ENCODE data around the gene DYNLL1.
"Not testable (repeated sequence)": the region's sequence is repeated elsewhere in the genome, so short reads cannot be mapped to it uniquely, and the experiment has no call there.

DYNLL1 gene

DNA sequence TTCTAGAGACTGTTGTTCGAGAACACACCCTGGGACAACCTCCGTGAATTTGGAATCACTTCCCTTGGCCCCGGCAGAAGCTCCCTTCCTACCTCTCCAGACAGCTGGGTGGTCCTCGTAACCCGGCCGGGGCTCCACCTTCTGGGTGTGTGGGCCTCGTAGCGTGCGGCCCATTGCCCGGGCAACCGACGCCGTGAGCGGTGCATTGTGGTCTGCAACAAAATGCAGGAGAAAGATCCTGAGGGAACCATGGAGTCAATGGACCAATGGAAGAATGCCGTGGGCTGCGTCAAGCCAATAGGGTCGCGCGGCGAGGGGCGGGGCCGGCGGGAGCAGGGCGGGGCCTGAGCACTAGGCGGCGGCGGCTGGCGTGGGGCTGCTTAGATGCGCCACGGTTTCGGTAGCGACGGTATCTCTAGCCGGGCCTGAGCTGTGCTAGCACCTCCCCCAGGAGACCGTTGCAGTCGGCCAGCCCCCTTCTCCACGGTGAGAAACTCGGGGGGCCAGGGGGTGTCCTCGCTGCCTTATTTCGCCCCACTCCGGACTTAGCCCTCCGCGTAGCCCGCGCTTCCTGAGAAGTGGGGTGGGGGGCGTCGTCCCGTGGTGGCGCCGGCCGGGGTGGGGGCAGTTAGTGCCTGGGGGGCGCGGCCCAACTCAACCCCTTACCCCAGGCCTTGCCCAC, at the start of gene DYNLL1:
Gene DYNLL1 (plus strand): TSS at position 383 of the 682 bp plus-strand sequence. CDS start 309 bp downstream, outside the sequence.
- H3K9me3 ChIP-seq (ENCODE audit: severe bottlenecking) = no peaks in the 10 kb centered on the region
- H3K27me3 ChIP-seq (ENCODE audit: insufficient read depth, low read depth, severe bottlenecking) = no peaks in the 10 kb centered on the region
- peak within 1 kb of the TSS; percentile 70 for H3K27ac ChIP-seq
- peak within 1 kb of the TSS; percentile 64 for H3K4me3 ChIP-seq (ENCODE audit: low read depth, low read length)
- peak; percentile 96 for DNase-seq
- H3K36me3 ChIP-seq = peaks cover 42% of the 10 kb centered on the region
- TF ChIP-seq, protein P1, sequence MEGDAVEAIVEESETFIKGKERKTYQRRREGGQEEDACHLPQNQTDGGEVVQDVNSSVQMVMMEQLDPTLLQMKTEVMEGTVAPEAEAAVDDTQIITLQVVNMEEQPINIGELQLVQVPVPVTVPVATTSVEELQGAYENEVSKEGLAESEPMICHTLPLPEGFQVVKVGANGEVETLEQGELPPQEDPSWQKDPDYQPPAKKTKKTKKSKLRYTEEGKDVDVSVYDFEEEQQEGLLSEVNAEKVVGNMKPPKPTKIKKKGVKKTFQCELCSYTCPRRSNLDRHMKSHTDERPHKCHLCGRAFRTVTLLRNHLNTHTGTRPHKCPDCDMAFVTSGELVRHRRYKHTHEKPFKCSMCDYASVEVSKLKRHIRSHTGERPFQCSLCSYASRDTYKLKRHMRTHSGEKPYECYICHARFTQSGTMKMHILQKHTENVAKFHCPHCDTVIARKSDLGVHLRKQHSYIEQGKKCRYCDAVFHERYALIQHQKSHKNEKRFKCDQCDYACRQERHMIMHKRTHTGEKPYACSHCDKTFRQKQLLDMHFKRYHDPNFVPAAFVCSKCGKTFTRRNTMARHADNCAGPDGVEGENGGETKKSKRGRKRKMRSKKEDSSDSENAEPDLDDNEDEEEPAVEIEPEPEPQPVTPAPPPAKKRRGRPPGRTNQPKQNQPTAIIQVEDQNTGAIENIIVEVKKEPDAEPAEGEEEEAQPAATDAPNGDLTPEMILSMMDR (IDR thresholded peaks at IDR 0.05; ENCODE audit: low read depth, low read length) = no peak

- Histone ChIP-seq H3K4me3 (ENCODE audit: low read depth, low read length) (peak overlapping the region; percentile 77), H3K36me3 (peaks cover 71% of the 10 kb centered on the region), H3K27ac (peak overlapping the region; percentile 92)
- H3K27me3 ChIP-seq (ENCODE audit: insufficient read depth, low read depth, severe bottlenecking); DNase-seq; H3K9me3 ChIP-seq (ENCODE audit: severe bottlenecking): not testable (repeated sequence)
Observed at GRCh38 chr12:120446844-120447178, 49.1 kb upstream of the DYNLL1 start.

- Histone ChIP-seq H3K27me3 (ENCODE audit: insufficient read depth, low read depth, severe bottlenecking) (no peaks in the 10 kb centered on the region), H3K27ac (no peak overlapping the region), H3K36me3 (peaks cover 74% of the 10 kb centered on the region), H3K4me3 (ENCODE audit: low read depth, low read length) (no peak overlapping the region), H3K9me3 (ENCODE audit: severe bottlenecking) (no peaks in the 10 kb centered on the region)
- no peak for DNase-seq
- TF ChIP-seq, protein P1 (IDR thresholded peaks at IDR 0.05; ENCODE audit: low read depth, low read length) = no peak
Observed at GRCh38 chr12:120447992-120448391, 47.9 kb upstream of the DYNLL1 start.

- DNase-seq; H3K4me3 ChIP-seq (ENCODE audit: low read depth, low read length); H3K27ac ChIP-seq; H3K9me3 ChIP-seq (ENCODE audit: severe bottlenecking); H3K27me3 ChIP-seq (ENCODE audit: insufficient read depth, low read depth, severe bottlenecking): not testable (repeated sequence)
- H3K36me3 ChIP-seq = peaks cover 89% of the 10 kb centered on the region
Observed at GRCh38 chr12:120452524-120452923, 43.4 kb upstream of the DYNLL1 start.

- Histone ChIP-seq H3K27me3 (ENCODE audit: insufficient read depth, low read depth, severe bottlenecking) (no peaks in the 10 kb centered on the region), H3K36me3 (peaks cover 89% of the 10 kb centered on the region), H3K27ac (no peak overlapping the region; the same call in 1 of the 2 replicates), H3K9me3 (ENCODE audit: severe bottlenecking) (no peaks in the 10 kb centered on the region), H3K4me3 (ENCODE audit: low read depth, low read length) (no peak overlapping the region)
- TF ChIP-seq, protein P1 (IDR thresholded peaks at IDR 0.05; ENCODE audit: low read depth, low read length) = no peak
- DNase-seq = no peak
Observed at GRCh38 chr12:120453060-120453750, 42.7 kb upstream of the DYNLL1 start.

DNA sequence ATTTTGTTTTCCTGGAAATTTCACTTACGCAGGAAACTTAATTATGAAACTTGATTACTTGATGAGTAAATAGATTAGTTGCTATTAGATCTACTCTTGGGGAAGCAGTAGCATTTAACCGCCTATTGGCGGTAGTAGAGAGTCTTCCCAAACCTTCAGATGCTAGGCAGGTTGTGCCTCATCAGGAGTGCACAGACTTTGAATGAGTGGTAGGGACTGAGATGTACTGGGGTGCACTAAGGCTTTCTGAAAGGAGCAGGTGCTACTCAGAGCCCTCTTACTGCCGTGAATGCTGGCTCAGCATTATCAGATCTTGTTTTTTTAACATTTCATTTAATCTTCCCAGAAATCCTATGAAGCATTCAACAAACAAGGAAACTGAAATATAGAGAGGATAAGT, 41.9 kb upstream of the DYNLL1 start:
- Histone ChIP-seq H3K36me3 (peaks cover 94% of the 10 kb centered on the region), H3K27me3 (ENCODE audit: insufficient read depth, low read depth, severe bottlenecking) (no peaks in the 10 kb centered on the region), H3K27ac (no peak overlapping the region), H3K4me3 (ENCODE audit: low read depth, low read length) (no peak overlapping the region), H3K9me3 (ENCODE audit: severe bottlenecking) (no peaks in the 10 kb centered on the region)
- TF ChIP-seq, protein P1 (IDR thresholded peaks at IDR 0.05; ENCODE audit: low read depth, low read length) = peak; percentile 59
- DNase-seq = no peak

Measured in WERI-Rb-1 (cell line).